Measurements from ENCODE around the gene CDSN.

The CDSN gene

GRCh38 chr6:31131595-31131994 lies 11.3 kb upstream of the CDSN start:
- Histone ChIP-seq H3K27ac (ENCODE audit: low read depth, low read length) (no peak overlapping the region), H3K9ac (ENCODE audit: low read depth in 1 of 2, low read length in 2 of 2) (no peak overlapping the region), H3K27me3 (ENCODE audit: control insufficient read depth in 1 of 2, insufficient read depth in 2 of 2, low read length in 2 of 2) (no peaks in the 10 kb centered on the region), H3K9me3 (ENCODE audit: control insufficient read depth in 1 of 2, low read length in 2 of 2) (no peaks in the 10 kb centered on the region), H3K4me3 (ENCODE audit: low read depth in 1 of 2, low read length in 2 of 2) (no peak overlapping the region), H3K4me1 (ENCODE audit: control insufficient read depth in 1 of 2, insufficient read depth in 2 of 2, low read length in 2 of 2) (peaks cover 3 to 5% of the 10 kb centered on the region in 2 donors), H3K36me3 (ENCODE audit: control insufficient read depth in 1 of 2, insufficient read depth in 2 of 2, low read length in 2 of 2) (no peaks in the 10 kb centered on the region)

GRCh38 chr6:31130751-31131150 lies 10.5 kb upstream of the CDSN start:
- Histone ChIP-seq H3K4me1 (ENCODE audit: control insufficient read depth in 1 of 2, insufficient read depth in 2 of 2, low read length in 2 of 2) (peaks cover 6 to 11% of the 10 kb centered on the region in 2 donors), H3K27ac (ENCODE audit: low read depth, low read length) (no peak overlapping the region)

GRCh38 chr6:31129130-31129529 lies 8.9 kb upstream of the CDSN start:
- H3K27ac ChIP-seq (ENCODE audit: low read depth, low read length): no peak overlapping the region

More at GRCh38 chr6:31130751-31131150, 10.5 kb upstream of the CDSN start:
- H3K4me3 ChIP-seq (ENCODE audit: low read depth in 1 of 2, low read length in 2 of 2): no peak overlapping the region
- no peaks in the 10 kb centered on the region for H3K36me3 ChIP-seq (ENCODE audit: control insufficient read depth in 1 of 2, insufficient read depth in 2 of 2, low read length in 2 of 2)
- H3K9me3 ChIP-seq (ENCODE audit: control insufficient read depth in 1 of 2, low read length in 2 of 2): no peaks in the 10 kb centered on the region
- H3K9ac ChIP-seq (ENCODE audit: low read depth in 1 of 2, low read length in 2 of 2): no peak overlapping the region
- H3K27me3 ChIP-seq (ENCODE audit: control insufficient read depth in 1 of 2, insufficient read depth in 2 of 2, low read length in 2 of 2): no peaks in the 10 kb centered on the region

GRCh38 chr6:31128093-31128676 lies 7.9 kb upstream of the CDSN start:
- Histone ChIP-seq H3K27ac (ENCODE audit: low read depth, low read length) (no peak overlapping the region), H3K4me3 (ENCODE audit: low read depth in 1 of 2, low read length in 2 of 2) (no peak overlapping the region), H3K9me3 (ENCODE audit: control insufficient read depth in 1 of 2, low read length in 2 of 2) (no peaks in the 10 kb centered on the region), H3K36me3 (ENCODE audit: control insufficient read depth in 1 of 2, insufficient read depth in 2 of 2, low read length in 2 of 2) (no peaks in the 10 kb centered on the region), H3K9ac (ENCODE audit: low read depth in 1 of 2, low read length in 2 of 2) (no peak overlapping the region), H3K27me3 (ENCODE audit: control insufficient read depth in 1 of 2, insufficient read depth in 2 of 2, low read length in 2 of 2) (no peaks in the 10 kb centered on the region), H3K4me1 (ENCODE audit: control insufficient read depth in 1 of 2, insufficient read depth in 2 of 2, low read length in 2 of 2) (peaks cover 8 to 11% of the 10 kb centered on the region in 2 donors)

More at GRCh38 chr6:31129130-31129529, 8.9 kb upstream of the CDSN start:
- H3K27me3 ChIP-seq (ENCODE audit: control insufficient read depth in 1 of 2, insufficient read depth in 2 of 2, low read length in 2 of 2): no peaks in the 10 kb centered on the region
- no peak overlapping the region for H3K4me3 ChIP-seq (ENCODE audit: low read depth in 1 of 2, low read length in 2 of 2)
- no peaks in the 10 kb centered on the region for H3K9me3 ChIP-seq (ENCODE audit: control insufficient read depth in 1 of 2, low read length in 2 of 2)
- peaks cover 6 to 11% of the 10 kb centered on the region in 2 donors for H3K4me1 ChIP-seq (ENCODE audit: control insufficient read depth in 1 of 2, insufficient read depth in 2 of 2, low read length in 2 of 2)
- no peak overlapping the region for H3K9ac ChIP-seq (ENCODE audit: low read depth in 1 of 2, low read length in 2 of 2)
- no peaks in the 10 kb centered on the region for H3K36me3 ChIP-seq (ENCODE audit: control insufficient read depth in 1 of 2, insufficient read depth in 2 of 2, low read length in 2 of 2)

- H3K27ac ChIP-seq (ENCODE audit: low read depth, low read length): peak overlapping the region; percentile 46
- H3K9me3 ChIP-seq (ENCODE audit: control insufficient read depth in 1 of 2, low read length in 2 of 2): no peaks in the 10 kb centered on the region
- no peaks in the 10 kb centered on the region for H3K36me3 ChIP-seq (ENCODE audit: control insufficient read depth in 1 of 2, insufficient read depth in 2 of 2, low read length in 2 of 2)
- peaks cover 11 to 15% of the 10 kb centered on the region in 2 donors for H3K4me1 ChIP-seq (ENCODE audit: control insufficient read depth in 1 of 2, insufficient read depth in 2 of 2, low read length in 2 of 2)
- H3K9ac ChIP-seq (ENCODE audit: low read depth in 1 of 2, low read length in 2 of 2): peak overlapping the region in 1 of 2 donors; percentile 49
- H3K27me3 ChIP-seq (ENCODE audit: control insufficient read depth in 1 of 2, insufficient read depth in 2 of 2, low read length in 2 of 2): no peaks in the 10 kb centered on the region
- no peak overlapping the region for H3K4me3 ChIP-seq (ENCODE audit: low read depth in 1 of 2, low read length in 2 of 2)
Measured at GRCh38 chr6:31126396-31127175, 6.3 kb upstream of the CDSN start.

GRCh38 chr6:31125586-31126363 lies 5.5 kb upstream of the CDSN start:
- Histone ChIP-seq H3K36me3 (ENCODE audit: control insufficient read depth in 1 of 2, insufficient read depth in 2 of 2, low read length in 2 of 2) (no peaks in the 10 kb centered on the region), H3K9me3 (ENCODE audit: control insufficient read depth in 1 of 2, low read length in 2 of 2) (no peaks in the 10 kb centered on the region), H3K4me1 (ENCODE audit: control insufficient read depth in 1 of 2, insufficient read depth in 2 of 2, low read length in 2 of 2) (peaks cover 11 to 18% of the 10 kb centered on the region in 2 donors), H3K9ac (ENCODE audit: low read depth in 1 of 2, low read length in 2 of 2) (no peak overlapping the region), H3K27ac (ENCODE audit: low read depth, low read length) (no peak overlapping the region), H3K4me3 (ENCODE audit: low read depth in 1 of 2, low read length in 2 of 2) (no peak overlapping the region), H3K27me3 (ENCODE audit: control insufficient read depth in 1 of 2, insufficient read depth in 2 of 2, low read length in 2 of 2) (no peaks in the 10 kb centered on the region)

- Histone ChIP-seq H3K27me3 (ENCODE audit: control insufficient read depth in 1 of 2, insufficient read depth in 2 of 2, low read length in 2 of 2) (no peaks in the 10 kb centered on the region), H3K4me3 (ENCODE audit: low read depth in 1 of 2, low read length in 2 of 2) (no peak overlapping the region), H3K4me1 (ENCODE audit: control insufficient read depth in 1 of 2, insufficient read depth in 2 of 2, low read length in 2 of 2) (peaks cover 11 to 18% of the 10 kb centered on the region in 2 donors), H3K9ac (ENCODE audit: low read depth in 1 of 2, low read length in 2 of 2) (no peak overlapping the region), H3K36me3 (ENCODE audit: control insufficient read depth in 1 of 2, insufficient read depth in 2 of 2, low read length in 2 of 2) (no peaks in the 10 kb centered on the region), H3K9me3 (ENCODE audit: control insufficient read depth in 1 of 2, low read length in 2 of 2) (no peaks in the 10 kb centered on the region), H3K27ac (ENCODE audit: low read depth, low read length) (no peak overlapping the region)
Measured at GRCh38 chr6:31125162-31125561, 4.9 kb upstream of the CDSN start.

- Histone ChIP-seq H3K27me3 (ENCODE audit: control insufficient read depth in 1 of 2, insufficient read depth in 2 of 2, low read length in 2 of 2) (no peaks in the 10 kb centered on the region), H3K36me3 (ENCODE audit: control insufficient read depth in 1 of 2, insufficient read depth in 2 of 2, low read length in 2 of 2) (no peaks in the 10 kb centered on the region), H3K4me1 (ENCODE audit: control insufficient read depth in 1 of 2, insufficient read depth in 2 of 2, low read length in 2 of 2) (peaks cover 11 to 18% of the 10 kb centered on the region in 2 donors), H3K4me3 (ENCODE audit: low read depth in 1 of 2, low read length in 2 of 2) (no peak overlapping the region), H3K9ac (ENCODE audit: low read depth in 1 of 2, low read length in 2 of 2) (peak overlapping the region in 1 of 2 donors; percentile 25), H3K27ac (ENCODE audit: low read depth, low read length) (no peak overlapping the region), H3K9me3 (ENCODE audit: control insufficient read depth in 1 of 2, low read length in 2 of 2) (no peaks in the 10 kb centered on the region)
Measured at GRCh38 chr6:31122791-31123706, 2.8 kb upstream of the CDSN start.

- Histone ChIP-seq H3K36me3 (ENCODE audit: control insufficient read depth in 1 of 2, insufficient read depth in 2 of 2, low read length in 2 of 2) (no peaks in the 10 kb centered on the region), H3K4me3 (ENCODE audit: low read depth in 1 of 2, low read length in 2 of 2) (no peak overlapping the region), H3K27ac (ENCODE audit: low read depth, low read length) (no peak overlapping the region), H3K27me3 (ENCODE audit: control insufficient read depth in 1 of 2, insufficient read depth in 2 of 2, low read length in 2 of 2) (no peaks in the 10 kb centered on the region), H3K9ac (ENCODE audit: low read depth in 1 of 2, low read length in 2 of 2) (no peak overlapping the region), H3K4me1 (ENCODE audit: control insufficient read depth in 1 of 2, insufficient read depth in 2 of 2, low read length in 2 of 2) (peaks cover 6 to 12% of the 10 kb centered on the region in 2 donors), H3K9me3 (ENCODE audit: control insufficient read depth in 1 of 2, low read length in 2 of 2) (no peaks in the 10 kb centered on the region)
Measured at GRCh38 chr6:31121131-31121790, 1.0 kb upstream of the CDSN start.

Measured in duodenal mucosa (tissue), 2 donors.